Measurements from ENCODE around the gene FAM9C. TPM values are rescaled to one million over a fixed set of nuclear protein-coding genes. Genes with fewer than 3 reads are reported as not detected.

The FAM9C gene
- total RNA-seq, 4 donors from 2014 or later = not detected

DNA sequence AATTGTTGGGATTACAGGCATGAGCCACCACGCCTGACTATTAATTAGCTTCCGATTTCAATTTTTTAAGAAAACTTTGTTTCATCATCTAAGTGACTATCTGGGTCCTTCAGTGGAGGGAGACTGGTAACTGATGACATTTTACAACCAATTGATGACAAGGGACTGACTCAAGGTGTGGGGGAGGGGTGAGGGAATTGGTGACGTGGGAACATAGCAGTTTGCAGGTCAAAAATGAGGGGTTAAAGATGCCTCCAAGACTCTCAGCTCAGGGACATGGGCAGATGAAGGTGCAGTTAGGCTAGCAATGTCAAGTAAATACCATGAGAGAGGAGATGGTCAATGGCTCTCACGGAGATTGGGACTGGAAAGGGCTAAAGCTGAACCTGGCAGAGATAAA, 5.7 kb upstream of the FAM9C start:
- DNase-seq (ENCODE audit: low spot score in 2 of 2) = no peak
- no peak overlapping the region for H3K4me3 ChIP-seq (ENCODE audit: low read depth, poor library complexity, severe bottlenecking)
- TF ChIP-seq, protein P1, sequence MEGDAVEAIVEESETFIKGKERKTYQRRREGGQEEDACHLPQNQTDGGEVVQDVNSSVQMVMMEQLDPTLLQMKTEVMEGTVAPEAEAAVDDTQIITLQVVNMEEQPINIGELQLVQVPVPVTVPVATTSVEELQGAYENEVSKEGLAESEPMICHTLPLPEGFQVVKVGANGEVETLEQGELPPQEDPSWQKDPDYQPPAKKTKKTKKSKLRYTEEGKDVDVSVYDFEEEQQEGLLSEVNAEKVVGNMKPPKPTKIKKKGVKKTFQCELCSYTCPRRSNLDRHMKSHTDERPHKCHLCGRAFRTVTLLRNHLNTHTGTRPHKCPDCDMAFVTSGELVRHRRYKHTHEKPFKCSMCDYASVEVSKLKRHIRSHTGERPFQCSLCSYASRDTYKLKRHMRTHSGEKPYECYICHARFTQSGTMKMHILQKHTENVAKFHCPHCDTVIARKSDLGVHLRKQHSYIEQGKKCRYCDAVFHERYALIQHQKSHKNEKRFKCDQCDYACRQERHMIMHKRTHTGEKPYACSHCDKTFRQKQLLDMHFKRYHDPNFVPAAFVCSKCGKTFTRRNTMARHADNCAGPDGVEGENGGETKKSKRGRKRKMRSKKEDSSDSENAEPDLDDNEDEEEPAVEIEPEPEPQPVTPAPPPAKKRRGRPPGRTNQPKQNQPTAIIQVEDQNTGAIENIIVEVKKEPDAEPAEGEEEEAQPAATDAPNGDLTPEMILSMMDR (IDR thresholded peaks at IDR 0.05) = no peak
- TF ChIP-seq POLR2A (IDR thresholded peaks at IDR 0.05) = no peak
- intact Hi-C loops (cut with DNase I; ENCODE audit: low total_unique reads) = no loop called here
- 94 to 100% methylated on average over 4 of the region's 4 CpGs for whole genome bisulfite sequencing, 2 donors

DNA sequence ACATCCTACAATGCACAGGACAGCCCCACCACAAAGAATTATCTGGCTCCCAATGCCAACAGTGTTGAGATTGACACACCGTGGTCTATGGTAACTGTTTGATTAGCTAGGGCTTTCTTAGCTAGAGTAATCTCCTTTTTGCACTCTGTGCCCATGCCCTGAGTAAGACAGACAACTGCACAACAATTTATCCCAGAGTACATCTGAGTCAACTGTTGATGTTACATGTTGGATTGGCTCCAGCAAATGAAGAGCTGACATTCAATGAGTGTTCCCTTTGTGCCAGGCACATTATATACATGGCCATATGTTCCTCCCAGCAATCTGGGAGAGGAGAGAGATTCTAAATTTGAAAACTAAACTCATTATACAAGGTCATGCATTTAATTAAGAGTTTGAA, 3.9 kb upstream of the FAM9C start:
- intact Hi-C loops (cut with DNase I; ENCODE audit: low total_unique reads) = no loop called here
- no peak for DNase-seq (ENCODE audit: low spot score in 2 of 2)
- WGBS, 2 donors = 50 to 68% methylated on average over 1 of the region's 1 CpG
- no peak overlapping the region for H3K4me3 ChIP-seq (ENCODE audit: low read depth, poor library complexity, severe bottlenecking)
- TF ChIP-seq, protein P1 (IDR thresholded peaks at IDR 0.05) = no peak
- TF ChIP-seq POLR2A (IDR thresholded peaks at IDR 0.05) = no peak

DNA sequence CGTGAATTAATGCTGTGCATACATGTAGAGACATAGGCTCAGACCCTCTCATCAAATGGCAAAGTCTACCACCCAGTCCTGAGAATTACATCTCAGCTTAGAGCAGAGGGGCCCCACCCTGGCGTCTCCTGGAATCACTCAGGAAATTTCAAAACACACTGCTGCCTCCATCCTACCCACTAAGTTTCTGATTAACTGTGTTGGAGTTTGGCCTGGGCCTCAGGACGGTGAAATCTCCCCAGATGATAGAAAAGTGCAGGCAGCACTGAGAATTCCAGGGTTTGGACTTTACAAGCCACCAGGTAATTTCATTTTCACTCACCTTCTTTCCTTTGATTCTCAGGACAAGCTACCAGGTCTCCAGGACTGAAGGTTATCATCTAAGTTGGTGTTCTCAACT, 3.3 kb upstream of the FAM9C start:
- no peak for DNase-seq (ENCODE audit: low spot score in 2 of 2)
- H3K4me3 ChIP-seq (ENCODE audit: low read depth, poor library complexity, severe bottlenecking) = no peak overlapping the region
- intact Hi-C loops (cut with DNase I; ENCODE audit: low total_unique reads) = no loop called here
- TF ChIP-seq, protein P1 (IDR thresholded peaks at IDR 0.05) = no peak
- no peak for TF ChIP-seq POLR2A (IDR thresholded peaks at IDR 0.05)
- 80 to 97% methylated on average over 3 of the region's 3 CpGs for WGBS, 2 donors

DNA sequence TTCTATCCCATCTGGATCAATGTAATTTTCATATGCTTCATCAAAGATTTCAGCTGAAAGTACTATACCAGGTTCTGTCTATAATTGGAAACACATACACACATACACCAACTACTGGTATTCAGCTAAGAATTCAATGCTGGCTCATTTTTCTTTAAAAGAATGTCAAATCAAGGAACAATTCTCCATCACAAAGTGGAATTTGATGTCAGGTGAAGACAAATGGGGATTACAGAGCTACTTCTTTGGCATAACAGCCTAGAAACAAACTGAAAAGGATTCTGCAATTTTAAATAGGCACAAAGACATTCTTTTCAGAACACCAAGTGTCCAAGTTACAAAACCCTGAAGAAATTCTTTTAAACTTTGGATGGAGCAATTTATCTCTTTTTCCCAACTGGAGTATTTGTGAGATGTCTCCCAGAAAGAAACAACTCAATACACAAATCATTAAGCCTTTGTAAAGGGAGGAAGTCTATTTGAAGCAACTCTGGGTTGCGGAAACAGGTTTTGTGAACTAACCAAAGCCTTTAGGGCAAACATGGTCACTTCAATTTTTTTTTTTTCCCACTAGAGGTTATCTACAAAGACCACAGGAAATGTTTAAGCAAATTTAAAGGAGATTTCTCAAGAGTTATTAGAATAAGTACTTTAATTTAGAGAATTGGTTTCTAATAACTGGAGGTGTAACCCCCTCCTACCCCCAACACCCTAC, 1.9 kb upstream of the FAM9C start:
- H3K4me3 ChIP-seq (ENCODE audit: low read depth, poor library complexity, severe bottlenecking) = no peak overlapping the region
- intact Hi-C loops (cut with DNase I; ENCODE audit: low total_unique reads) = no loop called here
- no peak for TF ChIP-seq POLR2A (IDR thresholded peaks at IDR 0.05)
- TF ChIP-seq, protein P1 (IDR thresholded peaks at IDR 0.05) = no peak
- WGBS, 2 donors = 85 to 91% methylated on average over 1 of the region's 1 CpG
- DNase-seq (ENCODE audit: low spot score in 2 of 2) = no peak

DNA sequence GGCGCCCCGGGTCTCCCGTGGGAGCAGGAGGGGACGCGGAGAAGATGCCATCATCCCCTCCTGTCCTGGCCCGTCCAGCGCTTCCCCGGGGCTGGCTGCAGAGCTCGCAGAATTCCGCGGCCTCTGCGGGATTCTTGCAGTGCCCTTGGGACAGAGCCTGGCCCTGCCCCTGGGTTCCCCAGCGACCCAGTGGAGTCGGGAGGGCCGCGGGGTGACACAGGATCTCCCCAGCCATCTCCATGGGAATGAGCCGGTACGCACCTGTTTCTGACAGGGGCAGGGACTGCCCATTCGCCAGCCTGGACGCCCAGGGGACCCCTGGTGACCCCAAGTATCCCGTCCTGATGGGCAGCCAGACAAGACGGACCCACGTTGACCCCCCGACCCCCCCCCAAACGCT, 482 bp downstream of the FAM9C start:
- WGBS, 2 donors = 74 to 97% methylated on average over 12 to 25 of the region's 25 CpGs
- H3K4me3 ChIP-seq (ENCODE audit: low read depth, poor library complexity, severe bottlenecking) = no peak overlapping the region
- no peak for TF ChIP-seq POLR2A (IDR thresholded peaks at IDR 0.05)
- TF ChIP-seq, protein P1 (IDR thresholded peaks at IDR 0.05) = no peak
- DNase-seq (ENCODE audit: low spot score in 2 of 2) = no peak
- intact Hi-C loops (cut with DNase I; ENCODE audit: low total_unique reads) = no loop called here

DNA sequence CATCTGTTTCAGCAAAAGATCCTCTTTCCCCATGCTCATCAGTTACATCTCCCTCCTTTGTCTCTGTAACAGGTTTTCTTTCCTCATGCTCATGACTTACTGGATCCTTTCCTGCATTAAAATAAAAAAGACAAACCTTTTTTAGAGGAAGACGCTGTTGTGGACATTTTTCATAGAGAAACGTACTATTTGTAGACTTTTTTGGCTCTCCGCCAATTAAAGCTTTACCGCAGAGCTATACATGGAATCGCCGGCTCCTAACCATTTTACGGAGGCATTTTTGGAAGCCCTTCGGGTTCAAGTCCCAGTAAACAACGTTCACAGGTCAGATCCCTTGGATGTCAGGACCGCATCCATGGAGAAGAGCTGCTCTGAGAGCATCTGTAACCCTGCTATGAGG, 1.3 kb downstream of the FAM9C start:
- no peak for DNase-seq (ENCODE audit: low spot score in 2 of 2)
- H3K4me3 ChIP-seq (ENCODE audit: low read depth, poor library complexity, severe bottlenecking) = no peak overlapping the region
- no peak for TF ChIP-seq POLR2A (IDR thresholded peaks at IDR 0.05)
- TF ChIP-seq, protein P1 (IDR thresholded peaks at IDR 0.05) = no peak
- intact Hi-C loops (cut with DNase I; ENCODE audit: low total_unique reads) = no loop called here
- 75 to 76% methylated on average over 10 of the region's 10 CpGs for WGBS, 2 donors
